Measurements from ENCODE around the gene HOXB13.

HOXB13 gene

DNA sequence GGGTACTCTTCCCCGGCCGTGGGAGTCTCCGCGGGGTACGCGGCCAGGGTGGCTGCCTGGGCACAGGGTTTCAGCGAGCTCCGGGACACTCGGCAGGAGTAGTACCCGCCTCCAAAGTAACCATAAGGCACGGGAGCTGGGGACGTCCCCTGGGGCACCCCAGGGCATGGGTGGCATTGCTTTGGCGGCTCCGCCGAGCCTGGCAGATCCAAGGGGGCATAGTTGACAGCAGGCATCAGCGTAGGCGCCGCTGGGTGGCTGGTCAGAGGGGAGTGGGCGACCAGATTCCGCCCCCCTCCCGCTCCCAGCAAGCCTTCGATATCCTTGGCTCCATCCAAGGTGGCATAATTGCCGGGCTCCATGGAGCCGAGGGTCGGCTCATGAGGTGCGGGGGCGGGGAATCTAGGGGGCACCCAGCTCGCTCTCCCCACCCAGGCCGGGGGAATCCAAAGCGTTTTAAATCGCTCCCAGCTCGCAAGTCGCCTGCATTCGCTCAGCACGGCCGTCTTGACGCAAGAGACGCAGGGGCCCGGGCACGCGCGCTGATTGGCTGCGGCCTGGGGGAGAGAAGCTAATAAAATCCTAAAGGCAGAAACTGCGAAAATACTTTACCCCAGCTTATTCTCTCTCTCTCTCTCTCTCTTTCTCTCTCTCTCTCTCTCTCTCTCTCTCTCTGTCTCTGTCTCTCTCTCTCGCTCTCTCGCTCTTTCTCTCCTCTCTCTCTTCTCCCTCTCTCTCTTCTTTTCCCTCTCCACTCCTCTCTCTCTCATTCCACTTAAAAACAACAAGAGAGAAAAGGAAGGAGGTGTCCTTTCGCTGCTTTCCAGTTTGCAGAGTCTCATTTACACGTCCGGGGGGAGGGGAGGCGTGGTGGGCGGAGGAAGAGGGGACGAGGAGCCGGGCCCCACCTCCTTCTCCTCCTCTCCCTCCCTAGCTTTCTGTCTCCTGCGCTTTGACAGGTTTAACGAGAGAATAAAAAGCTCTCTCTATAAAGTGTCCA, at the start of gene HOXB13:
TSS of gene HOXB13 (minus strand) at position 519 of the 1,000 bp plus-strand sequence. CDS start at position 362, 157 bp downstream.
- Mint-ChIP-seq H3K4me1 (peaks cover 68% of the 10 kb centered on the region), H3K9me3 (no peaks in the 10 kb centered on the region), H3K27ac (no peak within 1 kb of the TSS), H3K4me3 (peak within 1 kb of the TSS; percentile 63 to 64), H3K27me3 (peaks cover 97% of the 10 kb centered on the region)
- DNase-seq (no peak), ATAC-seq (peak; percentile 27)

DNA sequence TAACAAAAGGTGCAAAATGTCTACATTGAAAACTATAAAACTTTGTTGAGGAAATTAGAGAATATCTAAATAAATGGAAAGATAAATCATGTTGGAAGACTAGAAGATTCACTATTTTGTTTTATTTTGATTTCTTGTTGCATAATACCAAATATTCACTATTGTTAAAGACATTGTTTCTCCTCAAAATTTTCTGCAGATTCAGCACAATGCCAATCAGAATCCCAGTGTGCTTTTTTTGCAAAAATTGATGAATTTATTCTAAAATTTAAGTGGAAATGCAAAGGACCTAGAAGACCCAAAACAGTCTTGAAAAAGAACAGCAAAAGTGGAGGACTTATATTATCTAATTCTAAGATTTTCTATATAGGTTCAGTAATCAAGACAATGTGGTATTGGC, 48.1 kb upstream of the HOXB13 start:
- Mint-ChIP-seq H3K27me3 (peaks cover 35% of the 10 kb centered on the region), H3K4me1 (no peaks in the 10 kb centered on the region), H3K4me3 (no peak overlapping the region), H3K27ac (no peak overlapping the region), H3K9me3 (no peaks in the 10 kb centered on the region)
- DNase-seq: no peak
- no peak for ATAC-seq

GRCh38 chr17:48773245-48773644, 44.7 kb upstream of the HOXB13 start:
- H3K9me3 Mint-ChIP-seq: no peaks in the 10 kb centered on the region
- peaks cover 53% of the 10 kb centered on the region for H3K27me3 Mint-ChIP-seq
- H3K4me3 Mint-ChIP-seq: no peak overlapping the region

GRCh38 chr17:48770954-48771353, 42.4 kb upstream of the HOXB13 start:
- DNase-seq (no peak), ATAC-seq (no peak)
- Mint-ChIP-seq H3K27ac (no peak overlapping the region), H3K4me1 (no peaks in the 10 kb centered on the region), H3K27me3 (peaks cover 45% of the 10 kb centered on the region), H3K4me3 (no peak overlapping the region), H3K9me3 (no peaks in the 10 kb centered on the region)

More at GRCh38 chr17:48773245-48773644, 44.7 kb upstream of the HOXB13 start:
- Mint-ChIP-seq H3K27ac (no peak overlapping the region), H3K4me1 (no peaks in the 10 kb centered on the region)
- ATAC-seq (no peak), DNase-seq (no peak)

DNA sequence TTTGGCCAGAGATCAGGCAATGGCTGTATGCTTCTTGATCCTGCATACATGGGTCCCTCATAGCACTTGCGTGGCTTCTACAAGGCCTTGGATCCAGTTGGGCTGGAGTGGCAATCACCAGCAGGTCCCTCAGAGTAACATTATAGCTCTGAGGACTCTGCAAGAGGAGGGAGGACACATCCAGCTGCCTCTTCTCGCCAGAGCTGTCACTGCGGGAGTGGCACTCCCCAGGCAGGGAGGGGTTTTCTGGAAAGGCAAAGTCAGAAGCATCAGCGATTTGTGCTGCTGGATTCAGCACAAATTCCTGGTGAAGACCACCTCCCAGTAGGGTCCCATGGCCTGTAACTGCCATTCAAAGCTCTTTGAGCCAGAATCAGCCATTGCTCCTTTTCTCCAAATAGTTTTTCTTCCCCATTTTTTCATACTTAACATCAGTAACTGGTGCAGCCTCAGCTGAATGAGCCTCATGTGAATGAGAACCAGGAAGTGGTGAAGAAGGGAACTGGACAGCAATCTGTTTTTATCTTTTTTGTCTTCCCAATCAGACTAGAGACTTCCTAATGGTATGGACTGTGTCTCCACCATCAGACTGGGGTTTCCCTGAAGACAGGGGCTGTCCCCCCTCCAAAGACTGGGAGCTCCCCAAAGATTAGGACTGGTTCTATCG, 40.6 kb upstream of the HOXB13 start:
- Mint-ChIP-seq H3K4me3 (no peak overlapping the region), H3K4me1 (no peaks in the 10 kb centered on the region), H3K27me3 (peaks cover 48% of the 10 kb centered on the region), H3K27ac (no peak overlapping the region), H3K9me3 (no peaks in the 10 kb centered on the region)
- no peak for ATAC-seq
- no peak for DNase-seq

DNA sequence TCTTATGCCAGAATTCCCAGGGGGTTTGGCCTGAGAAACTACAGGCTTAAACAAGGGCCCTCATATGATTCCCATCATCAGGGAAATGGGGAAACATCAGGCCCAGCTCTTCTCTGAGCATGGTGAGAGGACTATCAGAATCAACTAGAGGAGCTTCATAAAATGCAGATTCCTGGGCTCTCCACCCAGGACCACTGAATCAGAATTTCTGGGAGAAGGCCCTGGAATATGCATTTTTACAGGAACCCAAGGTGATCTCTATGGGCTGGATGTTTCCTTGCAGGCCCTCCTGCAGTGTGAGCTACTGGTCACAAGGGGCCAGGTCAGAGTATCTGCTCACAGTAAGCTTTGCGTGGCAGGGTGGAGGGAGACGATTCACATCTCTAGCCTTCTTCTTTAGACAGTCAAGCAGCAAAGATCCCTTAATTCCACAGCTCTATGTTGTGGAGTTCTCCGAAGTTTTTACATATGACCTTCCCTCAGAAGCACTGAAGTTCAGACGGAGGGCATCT, 38.8 kb upstream of the HOXB13 start:
- Mint-ChIP-seq H3K9me3 (no peaks in the 10 kb centered on the region), H3K4me3 (no peak overlapping the region), H3K4me1 (no peaks in the 10 kb centered on the region), H3K27ac (no peak overlapping the region), H3K27me3 (peaks cover 66% of the 10 kb centered on the region)
- DNase-seq: no peak
- ATAC-seq: no peak

GRCh38 chr17:48761114-48761513, 32.6 kb upstream of the HOXB13 start:
- no peak overlapping the region for H3K4me3 Mint-ChIP-seq

DNA sequence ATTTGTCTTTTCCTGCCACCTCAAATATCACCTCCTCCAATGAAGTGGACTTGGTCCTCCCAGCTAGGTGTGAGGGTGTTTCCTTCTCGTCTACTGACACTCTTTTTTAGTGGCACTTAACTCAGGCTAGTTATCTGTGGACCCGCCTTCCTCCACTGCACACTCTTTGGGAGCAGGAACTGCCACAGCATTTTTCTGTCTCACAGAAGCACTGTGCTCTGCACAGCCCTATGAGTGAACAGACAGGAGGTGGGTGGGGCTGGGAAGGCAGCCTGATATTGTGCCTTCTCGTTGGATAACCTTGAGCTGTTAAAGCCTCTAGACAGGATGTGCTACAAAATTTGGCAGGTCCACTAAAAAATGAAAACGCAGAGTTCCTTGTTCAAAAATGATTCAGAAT, 31.9 kb upstream of the HOXB13 start:
- Mint-ChIP-seq H3K27ac (no peak overlapping the region), H3K4me1 (no peaks in the 10 kb centered on the region), H3K4me3 (no peak overlapping the region), H3K27me3 (peaks cover 91% of the 10 kb centered on the region), H3K9me3 (no peaks in the 10 kb centered on the region)
- ATAC-seq: no peak
- DNase-seq: no peak

More at GRCh38 chr17:48761114-48761513, 32.6 kb upstream of the HOXB13 start:
- ATAC-seq: no peak
- Mint-ChIP-seq H3K9me3 (no peaks in the 10 kb centered on the region), H3K27me3 (peaks cover 84% of the 10 kb centered on the region), H3K27ac (no peak overlapping the region), H3K4me1 (no peaks in the 10 kb centered on the region)
- DNase-seq: no peak

DNA sequence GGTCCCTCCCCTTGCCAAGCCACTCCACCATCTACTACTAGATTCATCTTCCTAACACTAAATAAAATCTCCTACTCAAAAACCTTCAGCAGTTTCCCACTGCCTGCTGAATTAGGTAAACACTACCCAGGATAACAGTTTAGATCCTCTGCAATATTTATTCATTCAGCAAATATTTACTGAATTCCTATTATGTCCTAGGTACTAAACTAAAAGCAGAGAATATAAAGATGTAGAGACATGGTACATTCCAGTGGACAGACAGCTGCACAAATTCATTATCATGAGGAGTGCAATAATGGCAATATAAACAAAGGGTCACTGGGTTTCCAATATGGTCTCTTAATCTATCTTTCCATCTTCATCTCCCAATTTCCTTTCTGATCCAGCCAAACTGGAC, 30.7 kb upstream of the HOXB13 start:
- no peak overlapping the region for H3K27ac Mint-ChIP-seq
- ATAC-seq (no peak), DNase-seq (no peak)
- H3K4me1 Mint-ChIP-seq: peaks cover 5% of the 10 kb centered on the region
- H3K9me3 Mint-ChIP-seq: no peaks in the 10 kb centered on the region
- H3K4me3 Mint-ChIP-seq: no peak overlapping the region
- H3K27me3 Mint-ChIP-seq: peaks cover 95% of the 10 kb centered on the region

DNA sequence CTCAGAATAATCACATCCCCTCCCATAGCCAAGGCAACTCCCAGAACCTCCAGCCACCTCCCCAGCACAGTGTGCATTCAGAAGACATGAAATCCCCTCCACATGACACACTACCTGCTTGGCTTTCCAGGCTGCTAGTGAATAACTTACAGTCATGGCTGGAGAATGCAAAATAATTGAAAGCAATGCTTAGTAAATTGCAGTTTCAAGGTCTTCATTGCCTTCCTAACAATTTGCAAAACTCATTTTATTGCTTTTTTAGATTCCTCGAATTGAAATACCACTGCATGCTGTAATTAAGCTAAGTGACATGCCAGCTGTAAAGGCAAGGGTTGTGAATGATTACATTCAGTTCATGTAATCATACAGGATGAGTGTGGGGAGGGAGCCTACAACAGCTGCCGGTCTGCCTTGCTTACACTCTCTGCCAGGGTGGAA, 29.0 kb upstream of the HOXB13 start:
- no peak for DNase-seq
- ATAC-seq: no peak
- no peak overlapping the region for H3K4me3 Mint-ChIP-seq
- no peak overlapping the region for H3K27ac Mint-ChIP-seq
- H3K4me1 Mint-ChIP-seq: peaks cover 18% of the 10 kb centered on the region
- no peaks in the 10 kb centered on the region for H3K9me3 Mint-ChIP-seq
- H3K27me3 Mint-ChIP-seq: peaks cover 95% of the 10 kb centered on the region

DNA sequence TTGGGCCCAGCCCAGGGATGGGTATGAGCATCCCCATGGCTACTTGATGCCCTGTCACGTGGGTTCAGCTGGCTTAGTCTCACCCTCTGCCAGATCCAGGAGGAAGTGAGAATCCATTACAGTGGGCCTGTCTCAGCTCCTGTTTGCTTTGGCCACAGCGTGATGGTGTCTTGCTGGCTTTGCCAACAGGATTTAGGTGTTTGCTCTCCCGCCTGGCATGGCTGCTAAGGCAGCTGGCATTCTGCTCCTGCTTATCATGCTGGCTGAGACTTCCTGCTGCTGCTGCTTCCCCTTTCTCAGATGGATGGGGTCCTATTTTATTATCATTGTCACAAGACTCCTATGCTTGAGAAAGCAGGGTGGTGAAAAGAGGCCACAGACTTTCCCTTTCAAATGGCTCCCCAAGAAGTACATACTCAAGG, 28.3 kb upstream of the HOXB13 start:
- DNase-seq (no peak), ATAC-seq (no peak)
- peaks cover 95% of the 10 kb centered on the region for H3K27me3 Mint-ChIP-seq
- no peaks in the 10 kb centered on the region for H3K9me3 Mint-ChIP-seq
- H3K27ac Mint-ChIP-seq: no peak overlapping the region
- H3K4me1 Mint-ChIP-seq: peaks cover 21% of the 10 kb centered on the region
- no peak overlapping the region for H3K4me3 Mint-ChIP-seq

GRCh38 chr17:48755356-48755755, 26.8 kb upstream of the HOXB13 start:
- Mint-ChIP-seq H3K9me3 (no peaks in the 10 kb centered on the region), H3K4me3 (no peak overlapping the region), H3K4me1 (peaks cover 25% of the 10 kb centered on the region), H3K27ac (no peak overlapping the region), H3K27me3 (peaks cover 97% of the 10 kb centered on the region)
- no peak for DNase-seq
- no peak for ATAC-seq

- Mint-ChIP-seq H3K4me1 (peaks cover 25% of the 10 kb centered on the region), H3K4me3 (peak overlapping the region in 1 of 2 donors; percentile 42), H3K9me3 (no peaks in the 10 kb centered on the region), H3K27me3 (peaks cover 97% of the 10 kb centered on the region), H3K27ac (no peak overlapping the region)
- ATAC-seq (no peak), DNase-seq (no peak)
Measured at GRCh38 chr17:48754500-48755261, 26.1 kb upstream of the HOXB13 start.

- H3K27me3 Mint-ChIP-seq: peaks cover 97% of the 10 kb centered on the region
- H3K27ac Mint-ChIP-seq: no peak overlapping the region
- H3K9me3 Mint-ChIP-seq: no peaks in the 10 kb centered on the region
- H3K4me1 Mint-ChIP-seq: peaks cover 31% of the 10 kb centered on the region
- DNase-seq: no peak
- H3K4me3 Mint-ChIP-seq: peak overlapping the region in 1 of 2 donors; percentile 42
- ATAC-seq: no peak
Measured at GRCh38 chr17:48753794-48754499, 25.4 kb upstream of the HOXB13 start.
